Hepatic stellate cell (primary cell): ENCODE results near the gene C11orf68.

Source experiments
- DNase-seq: peaks from one replicate; pipeline ENCODE4 v3.0.0; 2011; ENCODE audit warnings: low spot score

C11orf68 gene

DNA sequence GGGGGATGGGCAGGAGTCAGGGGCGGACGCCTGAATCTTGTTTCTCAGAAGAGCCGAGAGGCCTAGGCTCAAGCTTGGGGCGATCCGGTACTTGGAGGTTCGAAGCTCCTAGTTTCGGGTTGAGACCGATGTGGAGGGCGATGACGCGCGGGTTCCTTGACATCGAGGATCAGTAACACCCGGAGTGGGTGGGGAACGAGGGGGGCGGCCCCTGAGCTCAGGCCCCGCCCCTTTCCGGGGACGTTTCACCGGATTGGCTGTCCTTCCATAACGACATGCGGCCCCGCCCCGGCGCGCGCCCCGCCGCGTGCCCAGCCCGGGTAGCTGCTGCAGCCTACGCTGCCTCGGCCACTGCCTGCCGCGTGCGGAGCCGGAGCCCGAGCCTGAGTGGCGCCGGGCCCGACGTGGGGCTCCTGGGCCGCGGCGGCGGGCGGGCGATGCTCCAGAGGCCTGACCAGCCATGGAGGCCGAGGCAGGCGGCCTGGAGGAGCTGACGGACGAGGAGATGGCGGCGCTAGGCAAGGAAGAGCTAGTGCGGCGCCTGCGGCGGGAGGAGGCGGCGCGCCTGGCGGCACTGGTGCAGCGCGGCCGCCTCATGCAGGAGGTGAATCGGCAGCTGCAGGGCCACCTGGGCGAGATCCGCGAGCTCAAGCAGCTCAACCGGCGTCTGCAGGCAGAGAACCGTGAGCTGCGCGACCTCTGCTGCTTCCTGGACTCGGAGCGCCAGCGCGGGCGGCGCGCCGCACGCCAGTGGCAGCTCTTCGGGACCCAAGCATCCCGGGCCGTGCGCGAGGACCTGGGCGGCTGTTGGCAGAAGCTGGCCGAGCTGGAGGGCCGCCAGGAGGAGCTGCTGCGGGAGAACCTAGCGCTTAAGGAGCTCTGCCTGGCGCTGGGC lies 28.3 kb downstream of the C11orf68 start, which contains the start of gene CCDC85B:
Gene CCDC85B, plus strand, starts transcription at position 350 of the 895 bp plus-strand sequence. Its CDS starts 111 bp downstream, at position 461.
- peak; percentile 96 for DNase-seq

DNA sequence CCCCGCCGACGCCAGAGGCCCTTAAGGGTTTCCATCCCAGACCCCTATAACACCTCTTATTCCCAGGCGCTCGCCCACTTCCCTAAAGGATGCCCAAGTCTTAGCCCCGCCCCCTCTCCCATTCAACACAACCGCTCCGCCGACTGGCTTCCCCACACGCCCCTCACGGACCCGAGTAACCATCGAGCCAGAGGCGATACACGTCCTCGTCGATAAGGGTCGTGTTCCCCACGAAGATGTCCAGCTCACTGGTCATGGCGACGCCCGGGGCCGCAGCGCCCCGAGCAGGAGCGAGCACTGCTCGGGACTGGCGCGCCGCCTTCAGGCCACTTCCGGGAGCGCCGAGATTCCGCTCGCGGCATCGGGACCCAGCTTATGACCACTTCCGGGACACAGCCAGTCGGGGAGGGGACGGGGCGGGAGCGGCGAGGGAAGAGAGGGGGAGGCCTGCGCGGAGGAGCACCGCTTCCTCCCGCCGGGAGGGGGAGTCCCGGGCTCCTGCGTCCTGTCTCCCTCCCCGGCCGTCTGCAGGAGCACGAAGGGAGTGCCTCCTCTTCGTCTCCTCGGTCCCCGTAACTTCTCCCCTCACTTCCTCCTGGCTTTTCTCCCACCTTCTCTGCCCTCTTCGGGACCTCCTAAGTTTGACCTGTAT lies 30.6 kb downstream of the C11orf68 start, which contains the start of gene FIBP:
Gene FIBP, minus strand, starts transcription at position 309 of the 652 bp plus-strand sequence. Its CDS starts 53 bp downstream, at position 256.
- peak; percentile 98 for DNase-seq

DNA sequence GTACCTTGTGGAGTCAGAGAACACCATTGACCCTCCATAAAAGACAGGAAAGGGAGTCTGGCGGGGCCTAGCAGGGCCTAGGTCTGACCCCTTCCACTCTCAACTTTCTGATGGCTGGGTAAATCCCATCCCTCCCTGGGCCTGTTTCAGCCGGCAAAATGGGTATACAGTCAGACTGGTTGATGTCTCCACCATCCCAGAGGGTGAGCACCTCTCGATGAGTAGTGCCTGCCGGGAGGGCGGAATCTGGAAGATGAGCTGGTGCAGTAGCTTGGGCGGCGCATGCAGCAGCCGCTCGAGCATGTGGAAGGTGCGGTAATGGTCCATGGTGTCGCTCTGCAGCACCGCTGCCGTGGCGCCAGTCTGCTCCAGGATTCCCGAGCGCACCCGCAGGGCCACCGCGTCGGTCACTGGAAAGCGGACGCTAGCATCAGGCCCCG lies 31.1 kb downstream of the C11orf68 start:
- DNase-seq: no peak

DNA sequence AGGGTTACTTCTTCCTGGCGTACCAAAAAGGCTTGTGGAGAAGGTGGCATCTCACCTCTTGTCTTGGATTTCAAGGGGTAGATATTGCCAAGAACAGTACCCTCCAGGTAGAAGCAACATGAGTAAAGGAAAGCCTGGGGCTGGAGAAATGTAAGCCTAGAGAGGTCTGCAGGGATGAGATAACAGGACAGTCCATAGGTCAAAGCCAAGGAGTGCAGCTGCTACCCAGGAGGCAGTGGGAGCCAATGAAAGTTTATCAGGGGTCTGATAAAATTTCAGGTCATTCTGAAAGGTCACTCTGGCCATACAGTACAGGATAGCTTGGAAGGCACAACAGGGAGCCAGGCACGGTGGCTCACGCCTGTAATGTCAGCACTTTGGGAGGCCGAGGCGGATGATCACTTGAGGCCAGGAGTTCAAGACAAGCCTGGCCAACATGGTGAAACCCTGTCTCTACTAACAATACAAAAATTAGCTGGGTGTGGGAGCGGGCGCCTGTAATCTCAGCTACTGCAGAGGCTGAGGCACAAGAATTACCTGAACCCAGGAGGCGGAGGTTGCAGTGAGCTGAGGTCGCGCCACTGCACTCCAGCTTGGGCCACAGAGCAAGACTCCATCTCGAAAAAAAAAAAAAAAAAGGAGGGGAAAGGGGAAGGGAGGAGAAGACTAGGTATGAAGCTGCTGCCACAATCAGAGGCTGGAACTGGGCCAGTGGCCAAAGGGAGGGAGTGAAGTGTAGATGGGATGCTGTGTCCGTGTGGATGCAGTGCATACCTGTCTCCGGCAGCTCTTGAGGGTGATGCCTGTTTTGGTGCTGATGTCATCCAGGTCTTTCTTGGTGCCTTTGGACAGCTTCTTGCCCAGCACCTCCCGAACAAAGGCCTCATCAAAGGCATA lies 31.8 kb downstream of the C11orf68 start:
- DNase-seq: no peak

DNA sequence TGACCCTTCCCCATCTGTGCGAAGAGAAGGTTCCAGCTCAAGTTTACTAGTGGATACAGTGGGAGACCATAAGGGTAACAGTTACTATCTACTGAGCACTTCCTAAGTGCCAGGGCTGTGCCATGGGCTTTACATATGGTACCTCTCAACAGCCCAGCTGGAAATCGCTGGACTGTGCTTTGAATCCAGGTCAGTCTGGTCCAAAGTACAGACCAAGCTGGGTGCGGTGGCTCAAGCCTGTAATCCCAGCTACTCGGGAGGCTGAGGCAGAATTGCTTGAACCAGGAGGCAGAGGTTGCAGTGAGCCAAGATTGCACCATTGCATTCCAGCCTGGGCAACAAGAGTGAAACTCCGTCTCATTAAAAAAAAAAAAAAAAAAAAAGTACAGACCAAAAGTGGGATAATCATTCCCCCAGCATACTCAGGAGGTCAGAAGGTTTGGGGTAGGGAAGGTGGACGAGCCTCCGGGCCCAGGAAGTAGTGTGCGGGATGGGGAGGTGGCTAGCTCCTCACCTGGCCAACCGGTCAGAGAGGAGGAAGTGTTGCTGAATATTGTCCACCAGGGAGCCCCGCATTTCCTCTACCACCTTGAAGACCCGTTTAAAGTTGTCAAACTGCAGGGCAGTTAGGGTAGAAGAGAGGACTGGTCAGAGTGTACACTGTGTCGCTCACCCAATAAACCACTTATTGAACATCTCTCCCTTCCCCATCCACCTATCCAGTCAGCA lies 32.9 kb downstream of the C11orf68 start:
- DNase-seq: no peak

DNA sequence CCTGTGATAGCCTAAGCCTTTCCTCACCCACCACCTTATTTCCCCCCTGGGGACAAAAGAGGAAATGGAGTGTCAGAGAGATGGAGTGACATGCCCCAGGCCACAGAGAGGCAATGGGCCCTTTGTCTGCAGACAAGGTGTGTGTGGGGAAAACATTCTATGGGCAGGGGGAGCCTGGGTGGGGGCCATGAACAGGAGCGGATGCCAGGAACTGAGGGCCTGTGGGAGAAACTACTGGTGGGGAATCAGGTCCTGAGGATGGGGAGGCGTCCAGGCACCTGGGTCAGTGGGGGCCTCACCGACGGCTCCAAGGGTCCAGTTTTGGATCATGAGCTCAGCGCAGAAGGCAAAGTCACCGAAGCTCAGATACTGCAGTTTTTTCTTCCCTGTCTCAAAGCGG lies 33.6 kb downstream of the C11orf68 start:
- no peak for DNase-seq

DNA sequence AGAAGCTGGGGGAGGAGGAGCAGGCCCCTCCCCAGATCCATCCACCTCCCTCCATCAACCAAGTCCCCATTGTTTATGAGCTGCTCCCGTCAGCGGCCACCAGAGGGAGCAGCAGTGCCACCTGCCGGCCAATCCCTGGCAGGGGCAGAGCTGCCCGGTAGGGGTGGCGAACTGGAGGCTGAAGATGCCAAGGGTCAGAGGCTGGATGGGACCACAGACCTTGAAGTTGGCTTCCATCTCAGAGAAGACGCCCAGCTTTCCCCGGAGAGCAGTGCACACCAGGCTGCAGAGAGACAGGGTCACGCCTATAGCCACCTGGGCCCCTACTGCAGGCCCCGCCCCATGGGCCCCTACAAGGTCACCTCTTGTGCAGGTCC lies 34.2 kb downstream of the C11orf68 start:
- peak; percentile 89 for DNase-seq

DNA sequence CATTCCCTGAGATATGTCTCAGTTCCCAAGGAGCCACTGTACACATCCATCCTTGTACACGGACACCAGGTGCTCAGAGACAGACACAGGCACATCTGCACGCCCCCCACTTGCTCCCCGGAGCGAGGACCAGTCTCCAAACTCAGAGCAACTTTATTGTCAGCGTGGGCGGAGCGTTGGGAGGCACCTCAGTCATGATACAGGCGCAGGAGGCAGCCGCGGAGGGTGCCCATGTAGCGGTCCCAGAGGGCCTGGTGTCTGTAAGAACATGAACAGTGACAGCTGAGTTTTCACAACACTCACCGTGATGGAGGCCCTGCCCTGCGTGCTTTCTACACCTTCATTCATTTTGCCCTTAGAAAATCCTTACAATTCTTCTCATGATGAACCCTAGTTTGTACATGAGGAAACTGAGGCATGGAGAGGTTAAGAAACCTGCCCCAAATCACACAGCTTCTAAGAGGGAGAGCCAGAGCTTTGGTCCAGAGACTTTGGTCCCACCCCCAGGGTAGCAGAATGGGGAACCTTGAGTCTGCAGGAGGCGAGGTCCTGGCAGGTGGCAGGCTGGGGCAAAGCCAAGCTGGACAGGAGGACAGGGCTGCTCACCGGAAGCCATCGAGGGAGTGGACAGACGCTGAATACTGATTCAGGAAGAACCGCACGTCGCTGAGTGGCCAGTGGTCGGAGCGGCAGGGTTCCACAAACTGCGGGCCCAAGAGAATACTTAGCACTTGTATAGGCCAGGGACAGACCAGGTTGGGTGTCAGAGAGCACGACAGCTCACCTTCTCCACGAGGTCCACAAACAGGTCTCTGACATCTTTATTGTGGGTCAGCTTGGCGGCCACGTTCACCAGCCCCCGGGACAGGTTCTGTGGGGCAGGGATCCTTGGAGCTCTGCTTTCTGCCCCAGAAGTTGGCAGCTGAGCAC lies 34.8 kb downstream of the C11orf68 start:
- no peak for DNase-seq

DNA sequence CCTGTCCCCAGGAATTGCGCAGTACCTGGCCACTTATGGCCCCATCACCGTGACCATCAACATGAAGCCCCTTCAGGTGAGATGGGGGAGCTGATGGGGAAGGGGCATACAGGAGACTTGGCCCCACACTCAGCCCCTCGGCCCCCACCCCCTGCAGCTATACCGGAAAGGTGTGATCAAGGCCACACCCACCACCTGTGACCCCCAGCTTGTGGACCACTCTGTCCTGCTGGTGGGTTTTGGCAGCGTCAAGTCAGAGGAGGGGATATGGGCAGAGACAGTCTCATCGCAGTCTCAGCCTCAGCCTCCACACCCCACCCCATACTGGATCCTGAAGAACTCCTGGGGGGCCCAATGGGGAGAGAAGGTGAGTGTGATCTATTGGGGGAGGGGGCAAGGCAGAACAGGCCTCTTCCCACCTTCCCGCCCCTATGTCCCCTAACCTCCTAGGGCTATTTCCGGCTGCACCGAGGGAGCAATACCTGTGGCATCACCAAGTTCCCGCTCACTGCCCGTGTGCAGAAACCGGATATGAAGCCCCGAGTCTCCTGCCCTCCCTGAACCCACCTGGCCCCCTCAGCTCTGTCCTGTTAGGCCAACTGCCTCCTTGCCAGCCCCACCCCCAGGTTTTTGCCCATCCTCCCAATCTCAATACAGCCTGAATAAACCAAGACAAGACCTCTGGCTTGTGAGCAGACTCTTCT lies 35.7 kb downstream of the C11orf68 start:
- DNase-seq: no peak

DNA sequence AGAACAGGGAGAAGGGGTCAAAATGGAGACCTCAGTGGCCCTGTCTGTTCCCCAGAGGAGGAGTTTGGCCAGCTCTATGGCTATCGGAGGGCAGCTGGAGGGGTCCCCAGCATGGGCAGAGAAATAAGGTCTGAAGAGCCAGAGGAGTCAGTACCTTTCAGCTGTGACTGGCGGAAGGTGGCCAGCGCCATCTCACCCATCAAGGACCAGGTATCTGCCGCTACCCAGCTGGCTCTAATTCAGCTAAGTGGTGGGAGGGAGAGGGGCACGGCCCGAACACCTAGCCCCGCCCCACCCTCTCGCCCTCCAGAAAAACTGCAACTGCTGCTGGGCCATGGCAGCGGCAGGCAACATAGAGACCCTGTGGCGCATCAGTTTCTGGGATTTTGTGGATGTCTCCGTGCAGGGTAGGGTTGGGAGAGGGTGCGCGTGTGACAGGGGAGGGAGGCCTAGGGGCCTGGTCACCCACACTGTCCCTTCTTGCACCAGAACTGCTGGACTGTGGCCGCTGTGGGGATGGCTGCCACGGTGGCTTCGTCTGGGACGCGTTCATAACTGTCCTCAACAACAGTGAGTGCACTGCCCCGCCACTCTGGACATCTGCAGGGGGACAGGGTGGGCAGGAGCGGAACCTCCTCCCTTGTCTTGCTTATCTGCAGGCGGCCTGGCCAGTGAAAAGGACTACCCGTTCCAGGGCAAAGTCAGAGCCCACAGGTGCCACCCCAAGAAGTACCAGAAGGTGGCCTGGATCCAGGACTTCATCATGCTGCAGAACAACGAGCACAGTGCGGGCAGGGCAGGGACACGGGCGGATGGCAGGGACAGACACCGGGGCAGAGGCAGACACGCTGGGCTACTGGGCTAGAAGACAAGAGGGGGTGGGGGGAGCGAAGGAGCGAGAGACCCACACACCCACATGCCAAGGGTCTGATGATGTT lies 36.5 kb downstream of the C11orf68 start:
- DNase-seq: no peak

DNA sequence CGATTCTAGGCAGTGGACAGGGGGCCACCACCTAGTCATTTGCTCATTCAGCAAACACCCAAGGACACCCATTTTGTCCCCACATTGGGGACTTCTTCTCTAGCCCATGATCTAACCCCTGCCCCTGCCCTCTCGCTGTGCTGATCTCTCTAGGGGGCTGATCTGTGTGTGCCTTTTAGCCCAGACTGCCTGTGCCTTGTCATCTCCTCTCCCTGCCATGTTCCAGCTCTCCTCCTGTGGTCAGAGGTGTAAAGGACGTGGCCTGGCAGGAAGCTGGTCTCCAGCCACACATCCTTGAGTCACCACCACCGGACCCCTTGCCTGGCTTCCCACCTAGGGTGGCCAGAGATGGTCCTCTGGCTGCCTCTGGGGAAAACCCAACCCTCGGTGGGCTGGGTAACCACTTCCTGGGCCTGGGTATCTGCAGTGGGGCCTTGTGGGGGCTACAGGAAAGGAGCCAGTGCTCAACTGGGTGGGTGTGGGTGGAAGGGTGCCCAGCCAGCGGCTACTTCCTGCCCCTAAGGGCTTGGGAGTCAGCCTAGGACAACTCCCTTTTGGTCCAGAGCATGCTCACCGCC lies 37.9 kb downstream of the C11orf68 start:
- DNase-seq: no peak

DNA sequence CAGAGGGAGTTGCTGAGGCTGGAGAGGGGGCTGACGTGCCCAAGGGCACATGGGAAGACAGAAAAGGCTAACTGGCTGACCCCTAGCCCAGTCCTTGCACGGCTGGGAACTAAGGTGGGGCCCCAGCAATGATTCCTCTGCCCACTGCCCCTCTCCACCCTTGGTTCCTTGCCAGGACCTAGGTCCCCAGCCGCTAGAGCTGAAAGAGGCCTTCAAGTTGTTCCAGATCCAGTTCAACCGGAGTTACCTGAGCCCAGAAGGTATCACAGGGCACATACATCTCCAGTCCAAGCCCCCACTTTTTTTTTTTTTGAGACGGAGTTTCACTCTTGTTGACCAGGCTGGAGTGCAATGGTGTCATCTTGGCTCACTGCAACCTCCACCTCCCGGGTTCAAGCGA lies 38.8 kb downstream of the C11orf68 start:
- no peak for DNase-seq

DNA sequence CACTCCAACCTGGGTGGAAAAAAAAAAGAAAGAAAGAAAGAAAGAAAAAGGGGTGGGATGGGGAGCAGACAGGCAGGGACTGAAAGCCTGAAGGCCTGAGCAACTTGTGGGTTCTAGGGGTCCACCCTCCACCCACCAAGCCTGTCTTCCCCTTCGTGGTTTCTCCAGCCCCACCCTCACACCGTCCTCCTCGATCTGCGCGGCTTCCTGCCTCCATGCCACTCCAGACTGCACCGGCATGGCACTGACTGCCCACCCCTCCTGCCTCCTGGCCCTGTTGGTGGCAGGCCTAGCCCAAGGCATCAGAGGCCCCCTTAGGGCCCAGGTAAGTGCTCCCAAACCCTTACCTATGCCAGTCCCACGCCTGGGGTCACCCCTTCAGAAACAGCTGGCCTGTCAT lies 39.2 kb downstream of the C11orf68 start, which contains the start of gene CTSW:
Gene CTSW, plus strand, starts transcription at position 221 of the 400 bp plus-strand sequence. Its CDS starts 18 bp downstream, at position 239.
- DNase-seq: no peak

DNA sequence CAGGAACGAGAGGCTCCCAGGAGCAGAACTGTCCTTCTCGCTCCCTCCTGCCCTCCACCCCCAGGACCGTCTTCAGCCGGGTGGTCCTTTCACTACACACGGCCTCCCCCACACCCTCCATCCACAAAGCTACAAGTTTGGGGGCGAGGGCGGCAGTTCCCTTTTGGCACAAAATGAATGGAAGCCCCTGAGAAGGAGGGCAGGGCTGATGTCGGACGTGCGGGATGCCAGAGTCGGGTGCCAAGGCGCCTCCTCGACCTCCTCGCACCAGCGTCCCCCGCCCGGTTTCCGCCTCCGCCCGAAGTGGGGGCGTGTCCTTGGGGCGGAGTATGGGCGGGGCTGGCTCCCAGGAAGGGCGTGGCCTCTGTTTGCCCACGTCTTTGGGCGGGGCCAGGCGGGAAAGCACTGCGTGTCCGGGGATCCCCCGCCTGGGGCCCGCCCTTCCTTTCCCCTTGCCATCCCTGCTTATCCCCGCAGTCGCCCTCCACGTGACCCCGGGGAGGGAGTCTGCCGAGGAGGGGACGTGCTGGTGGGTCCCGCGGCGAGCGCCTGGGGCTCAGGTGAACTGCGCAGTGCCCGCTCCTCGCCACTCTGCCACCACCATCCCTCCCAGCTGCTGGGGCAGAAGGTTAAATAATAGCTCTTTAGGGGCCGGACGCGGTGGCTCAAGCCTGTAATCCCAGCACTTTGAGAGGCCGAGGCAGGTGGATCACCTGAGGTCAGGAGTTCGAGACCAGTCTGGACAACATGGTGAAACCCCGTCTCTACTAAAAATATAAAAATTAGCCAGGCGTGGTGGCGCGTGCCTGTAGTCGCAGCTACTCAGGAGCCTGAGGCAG lies 45.3 kb downstream of the C11orf68 start:
- DNase-seq: peak; percentile 93

DNA sequence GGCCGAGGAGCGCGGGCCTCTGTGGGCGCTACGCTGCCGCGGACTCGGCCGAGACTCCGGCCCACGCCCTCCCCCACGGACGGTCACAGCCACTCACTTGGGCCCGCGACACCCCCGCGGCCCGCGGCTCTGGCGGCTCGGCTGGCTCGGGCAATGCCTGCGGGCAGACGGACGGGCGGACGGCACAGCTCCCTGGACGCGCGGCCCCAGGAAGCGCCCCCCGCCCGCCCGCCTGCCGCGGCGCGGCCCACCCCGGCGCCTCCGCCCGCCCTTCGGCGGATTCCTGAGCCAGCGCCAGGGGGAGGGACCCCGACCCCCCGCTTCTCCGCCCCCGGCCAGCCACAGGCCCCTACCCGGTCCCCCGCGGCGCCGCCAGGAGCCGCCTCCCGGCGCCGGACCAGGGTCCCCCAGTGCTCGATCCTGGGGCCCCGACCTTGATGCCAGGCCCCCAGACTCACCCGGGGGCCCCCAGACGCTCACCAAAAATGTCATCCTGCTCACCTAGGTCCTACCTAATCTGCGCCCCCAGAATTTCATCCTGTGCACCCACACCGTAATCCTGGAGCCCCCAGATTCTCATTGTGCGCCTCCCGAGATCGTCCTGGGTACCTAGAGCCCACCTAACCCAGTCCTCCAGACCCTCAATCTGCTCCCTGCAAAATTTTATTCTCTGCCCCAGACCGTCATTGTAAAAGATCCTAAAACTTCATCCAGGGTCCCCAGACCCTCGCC lies 46.1 kb downstream of the C11orf68 start, which contains the start of gene EFEMP2:
Gene EFEMP2, minus strand, starts transcription at position 215 of the 732 bp plus-strand sequence. CDS start 446 bp downstream, outside the sequence.
- no peak for DNase-seq
